Astrocyte of the spinal cord (primary cell): ENCODE data around the gene CNTROB.

Source experiments
- DNase-seq: peaks from one replicate; pipeline ENCODE4 v3.0.0; 2011; ENCODE audit warnings: low read depth, low spot score
- H3K4me3 ChIP-seq: 2 replicates; pipeline ENCODE4 v1.5.1; 2011; ENCODE audit warnings: low read depth, mild to moderate bottlenecking, low read length, moderate library complexity
- CTCF ChIP-seq: IDR thresholded peaks from 2 replicates; pipeline ENCODE4 v1.5.1; 2012; ENCODE audit warnings: low read depth, mild to moderate bottlenecking, low read length, inconsistent platforms
- in situ Hi-C: cut with HindIII; loops from 2 replicates; pipeline ENCODE4 v1.10.0; 2017; ENCODE audit warnings: low sequenced_read_pairs

The CNTROB gene

DNA sequence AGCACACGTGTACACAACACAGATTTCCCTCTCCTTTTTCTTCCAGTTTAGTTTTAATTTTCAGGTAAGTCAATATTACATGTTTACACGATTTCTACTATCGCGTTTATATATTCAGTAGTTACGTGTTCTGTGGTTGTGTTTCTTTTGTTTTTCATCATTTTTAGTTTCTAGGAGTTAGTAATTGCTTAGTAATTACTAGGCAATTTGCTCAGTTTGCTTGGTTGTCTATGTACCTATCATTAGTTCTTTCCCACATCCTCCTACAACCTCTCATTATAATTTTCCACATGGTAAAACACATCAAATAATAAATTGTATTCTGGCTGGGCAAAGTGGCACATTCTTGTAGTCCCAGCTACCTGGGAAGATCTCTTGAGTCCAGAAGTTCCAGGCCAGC is 45.8 kb downstream of the CNTROB start:
- no peak for DNase-seq
- H3K4me3 ChIP-seq: no peak overlapping the region
- in situ Hi-C loops: no loop called here
- TF ChIP-seq CTCF: no peak

DNA sequence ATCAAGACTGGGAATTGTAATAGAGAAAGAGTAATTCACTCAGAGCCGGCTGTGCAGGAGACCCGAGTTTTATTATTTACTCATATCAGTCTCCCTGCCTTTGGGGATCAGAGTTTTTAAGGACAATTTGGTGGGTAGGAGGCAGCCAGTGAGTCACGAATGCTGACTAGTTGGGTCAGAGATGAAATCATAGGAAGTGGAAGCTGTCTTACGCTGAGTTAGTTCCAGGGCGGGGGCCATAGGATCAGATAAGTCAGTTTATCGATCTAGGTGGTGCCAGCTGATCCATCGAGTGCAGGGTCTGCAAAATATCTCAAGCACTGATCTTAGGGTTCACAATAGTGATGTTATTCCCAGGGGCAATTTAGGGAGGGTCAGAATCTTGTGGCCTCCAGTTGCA is 50.2 kb downstream of the CNTROB start:
- DNase-seq: peak; percentile 52
- TF ChIP-seq CTCF: no peak
- in situ Hi-C loops: no loop called here
- no peak overlapping the region for H3K4me3 ChIP-seq

DNA sequence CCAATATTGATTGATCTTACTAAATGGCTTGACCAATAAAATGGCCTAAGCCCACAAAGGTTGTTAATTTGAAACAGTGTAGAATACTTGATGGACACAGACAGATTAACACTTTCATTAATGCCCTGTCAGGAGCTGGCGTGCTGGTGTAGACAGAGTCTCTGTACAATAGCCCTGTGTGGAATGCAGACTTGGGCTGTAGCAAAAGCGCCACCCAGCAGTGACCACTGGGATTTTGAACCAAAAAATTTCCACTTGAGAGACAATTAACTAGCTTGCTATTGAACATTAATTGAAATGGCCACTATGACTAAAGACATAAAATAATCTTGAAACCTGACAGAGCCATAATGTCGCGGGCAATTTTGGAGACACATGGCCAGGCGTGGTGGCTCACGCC is 50.7 kb downstream of the CNTROB start:
- in situ Hi-C loops: no loop called here
- peak; percentile 15 for TF ChIP-seq CTCF
- DNase-seq: peak; percentile 10
- H3K4me3 ChIP-seq: no peak overlapping the region

DNA sequence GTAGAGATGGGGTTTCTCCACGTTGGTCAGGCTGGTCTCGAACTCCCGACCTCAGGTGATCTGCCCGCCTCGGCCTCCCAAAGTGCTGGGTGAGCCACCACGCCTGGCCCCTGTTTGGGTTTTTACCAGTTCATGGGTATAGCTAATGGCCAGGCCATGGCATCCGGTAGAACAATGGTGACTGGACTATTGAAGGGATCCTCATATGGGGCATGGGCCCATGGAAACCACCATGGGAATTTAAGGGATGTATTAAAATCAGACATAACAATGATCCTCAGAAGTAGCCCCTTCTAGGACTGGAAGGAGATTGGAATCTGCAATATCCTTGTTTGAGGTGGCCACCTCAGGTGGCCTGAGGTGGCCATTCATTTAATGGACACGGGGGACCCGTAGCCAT is 52.9 kb downstream of the CNTROB start:
- TF ChIP-seq CTCF: no peak
- DNase-seq: no peak
- in situ Hi-C loops: no loop called here

DNA sequence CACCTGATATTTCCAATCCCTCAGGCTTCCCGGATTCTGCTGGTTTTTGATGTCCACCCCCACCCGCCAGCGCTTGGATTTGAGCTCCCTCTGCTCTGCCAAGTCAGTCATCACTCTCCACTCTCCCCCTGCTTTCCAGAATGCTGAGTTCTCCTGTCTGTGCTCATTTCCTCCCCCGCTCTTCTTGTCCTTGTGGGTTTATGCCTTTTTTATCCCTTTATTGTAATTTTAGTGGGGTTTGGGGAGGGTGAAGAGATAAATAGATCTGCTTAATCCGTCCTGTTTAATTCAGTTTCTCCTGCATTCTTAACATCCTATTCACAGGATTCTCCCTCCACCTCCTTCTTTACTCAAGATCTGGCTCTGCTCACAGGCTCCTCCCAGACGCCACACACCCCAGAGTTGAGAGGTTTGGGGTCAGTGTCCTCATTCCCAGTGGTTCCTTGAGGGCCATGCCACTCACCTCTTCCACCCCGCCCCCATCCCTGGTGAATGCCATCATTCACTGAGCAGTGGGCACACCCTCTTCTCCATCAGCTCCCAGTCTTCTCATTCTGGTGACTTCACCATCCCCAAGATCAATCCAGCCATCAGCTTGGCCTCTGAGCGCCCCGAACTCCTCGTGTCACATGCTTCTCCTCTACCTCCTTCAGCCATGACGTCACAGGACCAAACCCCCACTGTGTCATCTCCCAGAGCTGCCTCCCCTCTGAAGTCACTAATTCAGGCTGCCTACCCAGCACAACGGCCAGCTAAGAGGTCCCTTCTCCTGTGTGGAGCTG is 55.3 kb downstream of the CNTROB start:
- TF ChIP-seq CTCF: no peak
- H3K4me3 ChIP-seq: no peak overlapping the region
- in situ Hi-C loops: no loop called here
- DNase-seq: no peak

More for the DNA sequence above, 52.9 kb downstream of the CNTROB start:
- no peak overlapping the region for H3K4me3 ChIP-seq

GRCh38 chr17:7988750-7989178 is 56.8 kb downstream of the CNTROB start:
- TF ChIP-seq CTCF: peak; percentile 55
- no peak overlapping the region for H3K4me3 ChIP-seq
- in situ Hi-C loops: no loop called here
- DNase-seq: peak; percentile 84
